Measurements from ENCODE around the gene DTWD2. TPM values are rescaled to one million over a fixed set of nuclear protein-coding genes. Genes with fewer than 3 reads are reported as not detected.
"Not testable (repeated sequence)": the region's sequence is repeated elsewhere in the genome, so short reads cannot be mapped to it uniquely, and the experiment has no call there.

The DTWD2 gene
- total RNA-seq, 1 donor from 2014 or later: 1.6 TPM

- not testable (repeated sequence) for DNase-seq (ENCODE audit: low read depth, low spot score)
Observed at GRCh38 chr5:118998861-118999260, 10.5 kb upstream of the DTWD2 start.

- DNase-seq (ENCODE audit: low read depth, low spot score): no peak
Observed at GRCh38 chr5:118996098-118996497, 7.8 kb upstream of the DTWD2 start.

GRCh38 chr5:118994595-118994994, 6.2 kb upstream of the DTWD2 start:
- DNase-seq (ENCODE audit: low read depth, low spot score): no peak

- DNase-seq (ENCODE audit: low read depth, low spot score): not testable (repeated sequence)
Observed at GRCh38 chr5:118993118-118993517, 4.8 kb upstream of the DTWD2 start.

GRCh38 chr5:118992055-118992454, 3.7 kb upstream of the DTWD2 start:
- DNase-seq (ENCODE audit: low read depth, low spot score): not testable (repeated sequence)

- no peak for DNase-seq (ENCODE audit: low read depth, low spot score)
Observed at GRCh38 chr5:118990582-118990981, 2.2 kb upstream of the DTWD2 start.

- DNase-seq (ENCODE audit: low read depth, low spot score): no peak
Observed at GRCh38 chr5:118989816-118990215, 1.5 kb upstream of the DTWD2 start.

GRCh38 chr5:118988866-118989180, 476 bp upstream of the DTWD2 start:
- DNase-seq (ENCODE audit: low read depth, low spot score): no peak

GRCh38 chr5:118984602-118985001, 3.7 kb downstream of the DTWD2 start:
- DNase-seq (ENCODE audit: low read depth, low spot score): no peak

- DNase-seq (ENCODE audit: low read depth, low spot score): no peak
Observed at GRCh38 chr5:118981783-118982182, 6.6 kb downstream of the DTWD2 start.

- no peak for DNase-seq (ENCODE audit: low read depth, low spot score)
Observed at GRCh38 chr5:118980438-118980837, 7.9 kb downstream of the DTWD2 start.

- no peak for DNase-seq (ENCODE audit: low read depth, low spot score)
Observed at GRCh38 chr5:118980017-118980416, 8.3 kb downstream of the DTWD2 start.

- not testable (repeated sequence) for DNase-seq (ENCODE audit: low read depth, low spot score)
Observed at GRCh38 chr5:118973779-118974445, 14.4 kb downstream of the DTWD2 start.

GRCh38 chr5:118968925-118969375, 19.4 kb downstream of the DTWD2 start:
- DNase-seq (ENCODE audit: low read depth, low spot score): no peak

GRCh38 chr5:118968406-118968911, 19.9 kb downstream of the DTWD2 start:
- DNase-seq (ENCODE audit: low read depth, low spot score): no peak

GRCh38 chr5:118967059-118967508, 21.3 kb downstream of the DTWD2 start:
- DNase-seq (ENCODE audit: low read depth, low spot score): no peak

GRCh38 chr5:118965890-118966289, 22.5 kb downstream of the DTWD2 start:
- no peak for DNase-seq (ENCODE audit: low read depth, low spot score)

GRCh38 chr5:118964970-118965369, 23.4 kb downstream of the DTWD2 start:
- not testable (repeated sequence) for DNase-seq (ENCODE audit: low read depth, low spot score)

- DNase-seq (ENCODE audit: low read depth, low spot score): not testable (repeated sequence)
Observed at GRCh38 chr5:118964388-118964787, 24.0 kb downstream of the DTWD2 start.

- no peak for DNase-seq (ENCODE audit: low read depth, low spot score)
Observed at GRCh38 chr5:118963169-118963568, 25.2 kb downstream of the DTWD2 start.

- no peak for DNase-seq (ENCODE audit: low read depth, low spot score)
Observed at GRCh38 chr5:118960557-118960956, 27.8 kb downstream of the DTWD2 start.

GRCh38 chr5:118956727-118957126, 31.6 kb downstream of the DTWD2 start:
- DNase-seq (ENCODE audit: low read depth, low spot score): no peak

- DNase-seq (ENCODE audit: low read depth, low spot score): no peak
Observed at GRCh38 chr5:118953652-118954005, 34.7 kb downstream of the DTWD2 start.

Measured in pulmonary artery endothelial cell (primary cell).